CD4-positive, alpha-beta T cell treated with Interleukin-10 for 1 hour (primary cell): Measurements from ENCODE around the gene RASL11A.
A peak's percentile ranks its signal among the peaks of the same experiment; 100 is the strongest.
"Not testable (repeated sequence)": the region's sequence is repeated elsewhere in the genome, so short reads cannot be mapped to it uniquely, and the experiment has no call there.

Experiments
- DNase-seq: peaks from one replicate; pipeline ENCODE4 v3.0.0-alpha.2; 2020

Gene RASL11A, protein sequence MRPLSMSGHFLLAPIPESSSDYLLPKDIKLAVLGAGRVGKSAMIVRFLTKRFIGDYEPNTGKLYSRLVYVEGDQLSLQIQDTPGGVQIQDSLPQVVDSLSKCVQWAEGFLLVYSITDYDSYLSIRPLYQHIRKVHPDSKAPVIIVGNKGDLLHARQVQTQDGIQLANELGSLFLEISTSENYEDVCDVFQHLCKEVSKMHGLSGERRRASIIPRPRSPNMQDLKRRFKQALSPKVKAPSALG

DNA sequence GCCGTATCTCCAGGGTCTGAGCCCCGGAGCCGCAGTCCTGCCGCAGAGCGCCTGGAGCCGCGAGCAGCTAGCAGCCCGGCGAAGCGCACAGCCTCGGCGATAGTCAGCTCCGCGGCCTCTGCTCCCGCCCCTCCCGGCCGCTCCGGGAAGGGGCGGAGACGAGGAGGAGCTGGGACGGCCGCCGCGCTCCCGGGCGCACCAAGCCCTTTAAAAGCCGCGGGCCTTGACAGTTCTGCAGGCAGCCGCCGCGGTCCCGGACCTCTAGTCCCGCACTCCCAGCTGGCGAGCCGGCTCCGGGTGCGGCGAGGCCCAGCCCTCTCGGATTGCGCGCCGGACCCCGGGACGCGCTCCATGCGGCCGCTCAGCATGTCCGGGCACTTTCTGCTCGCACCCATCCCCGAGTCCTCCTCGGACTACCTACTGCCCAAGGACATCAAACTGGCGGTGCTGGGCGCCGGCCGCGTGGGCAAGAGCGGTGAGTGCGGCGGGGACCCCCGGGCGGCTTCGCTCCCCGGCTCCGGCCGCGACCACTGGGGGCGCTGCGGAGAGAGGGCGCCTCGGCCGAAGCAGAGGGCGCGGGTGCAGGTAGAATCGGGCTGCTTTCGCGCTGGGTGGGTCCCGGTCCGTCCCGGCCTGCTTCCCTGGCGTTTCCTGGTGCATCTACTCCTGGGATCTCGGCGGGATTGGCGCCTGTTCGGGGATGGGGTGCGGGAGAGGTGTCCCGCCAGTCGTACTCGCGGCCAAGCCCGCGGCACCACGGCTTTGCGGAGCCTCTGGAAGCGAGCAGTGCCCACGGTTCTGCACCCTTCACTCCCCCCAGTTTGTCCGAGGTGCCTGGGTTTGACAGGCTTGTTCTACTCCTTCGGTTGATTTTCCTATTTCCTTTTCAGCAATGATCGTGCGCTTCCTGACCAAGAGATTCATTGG is at the start of gene RASL11A:
Gene RASL11A, plus strand, starts transcription at position 237 of the 927 bp plus-strand sequence. Its CDS starts 115 bp downstream, at position 352.
- peak; percentile 74 for DNase-seq

DNA sequence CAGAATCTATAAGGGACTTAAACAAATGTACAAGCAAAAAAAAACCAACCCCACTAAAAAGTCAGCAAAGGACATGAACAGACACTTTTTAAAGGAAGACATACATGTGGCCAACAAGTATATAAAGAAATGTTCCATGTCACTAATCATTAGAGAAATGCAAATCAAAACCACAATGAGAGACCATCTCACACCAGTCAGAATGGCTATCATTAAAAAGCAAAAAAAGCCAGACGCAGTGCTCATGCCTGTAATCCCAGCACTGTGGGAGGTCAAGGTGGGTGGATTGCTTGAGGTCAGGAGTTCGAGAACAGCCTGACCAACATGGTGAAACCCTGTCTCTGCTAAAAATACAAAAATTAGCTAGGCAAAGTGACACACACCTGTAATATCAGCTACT is 48.5 kb upstream of the RASL11A start:
- not testable (repeated sequence) for DNase-seq

DNA sequence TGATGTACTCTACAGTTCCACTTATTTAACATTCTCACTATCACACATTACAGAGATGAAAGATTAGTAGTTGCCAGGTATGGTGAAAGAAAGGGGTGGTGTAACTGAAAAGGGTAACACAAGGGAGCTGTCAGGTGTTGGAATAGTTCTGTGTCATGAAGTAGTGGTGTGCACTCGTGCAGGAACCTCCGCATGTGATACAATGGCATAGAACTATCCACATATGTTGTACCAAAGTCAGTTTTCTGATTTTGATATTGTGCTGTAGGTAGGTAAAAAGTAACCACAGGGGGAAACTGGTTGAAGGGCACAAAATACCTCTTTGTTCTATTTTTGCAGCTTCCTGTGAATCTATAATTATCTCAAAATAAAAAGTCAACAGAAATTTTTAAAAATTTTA is 43.6 kb upstream of the RASL11A start:
- no peak for DNase-seq

DNA sequence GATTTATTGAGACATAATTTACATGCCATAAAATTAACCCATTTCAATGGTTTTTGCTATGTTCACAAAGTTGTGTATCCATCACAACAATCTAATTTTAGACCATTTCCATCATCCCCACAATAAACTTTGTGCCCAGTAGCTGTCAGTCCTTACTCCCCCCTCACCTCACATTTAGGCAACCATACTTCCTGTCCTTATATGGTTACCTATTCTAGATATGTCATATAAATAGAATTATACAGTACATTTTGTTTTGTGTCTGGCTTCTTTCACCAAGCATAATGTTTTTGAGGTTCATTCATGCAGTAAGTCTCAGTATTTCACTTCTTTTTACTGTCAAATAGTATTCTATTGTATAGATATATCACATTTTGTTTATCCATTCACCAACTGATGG is 42.5 kb upstream of the RASL11A start:
- no peak for DNase-seq

DNA sequence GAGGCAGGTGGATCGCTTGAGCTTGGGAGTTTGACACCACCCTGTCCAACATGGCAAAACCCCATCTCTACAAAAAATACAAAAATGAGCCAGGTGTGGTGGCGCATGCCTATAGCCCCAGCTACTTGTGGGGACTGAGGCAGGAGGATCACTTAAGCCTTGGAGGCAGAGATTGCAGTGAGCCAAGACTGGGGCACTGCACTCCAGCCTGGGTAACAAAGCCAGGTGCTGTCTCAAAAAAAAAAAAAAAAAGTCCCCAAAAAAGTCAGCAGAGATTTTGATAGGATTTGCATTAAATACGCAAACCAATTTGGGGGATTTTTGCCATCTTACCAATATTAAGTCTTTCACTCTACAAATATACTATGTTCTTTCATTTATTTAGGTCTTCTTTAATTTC is 41.0 kb upstream of the RASL11A start:
- DNase-seq = no peak

DNA sequence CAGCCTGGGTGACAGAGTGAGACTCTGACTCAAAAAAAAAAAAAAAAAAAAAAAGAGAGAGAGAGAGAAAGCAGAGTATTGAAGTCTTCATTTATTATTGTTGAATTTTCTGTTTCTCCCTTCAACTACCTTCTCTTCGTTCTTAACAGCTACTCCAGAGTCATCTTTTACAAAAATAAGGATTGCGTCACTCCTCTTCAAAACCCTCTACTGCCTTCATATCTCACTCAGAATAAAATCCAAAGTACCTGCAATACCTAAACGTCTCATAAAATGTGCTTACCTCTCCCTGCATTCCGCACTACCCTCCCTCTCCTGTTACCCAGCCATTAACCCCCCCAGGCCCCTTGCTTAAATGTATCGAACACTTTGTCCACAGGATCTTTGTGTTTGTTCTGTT is 36.7 kb upstream of the RASL11A start:
- DNase-seq = no peak

DNA sequence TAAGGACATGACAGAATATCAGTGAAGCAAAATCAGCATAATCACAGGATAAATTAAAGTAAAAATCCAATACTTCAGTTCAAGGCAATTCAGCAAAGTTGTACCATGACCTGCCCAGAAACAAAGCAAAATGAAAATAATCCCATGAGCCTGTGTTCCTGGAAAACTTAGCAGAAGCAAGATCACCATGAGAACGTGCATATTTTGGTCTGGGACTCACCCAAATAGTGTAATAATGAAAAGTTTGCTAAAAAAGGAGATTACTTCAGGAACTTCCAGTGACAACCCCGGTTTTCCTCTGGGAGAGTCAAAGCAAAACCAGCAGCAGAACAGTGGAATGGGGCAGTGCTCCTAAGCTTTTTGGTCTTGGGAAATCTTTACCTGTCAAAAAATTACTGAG is 34.2 kb upstream of the RASL11A start:
- no peak for DNase-seq

DNA sequence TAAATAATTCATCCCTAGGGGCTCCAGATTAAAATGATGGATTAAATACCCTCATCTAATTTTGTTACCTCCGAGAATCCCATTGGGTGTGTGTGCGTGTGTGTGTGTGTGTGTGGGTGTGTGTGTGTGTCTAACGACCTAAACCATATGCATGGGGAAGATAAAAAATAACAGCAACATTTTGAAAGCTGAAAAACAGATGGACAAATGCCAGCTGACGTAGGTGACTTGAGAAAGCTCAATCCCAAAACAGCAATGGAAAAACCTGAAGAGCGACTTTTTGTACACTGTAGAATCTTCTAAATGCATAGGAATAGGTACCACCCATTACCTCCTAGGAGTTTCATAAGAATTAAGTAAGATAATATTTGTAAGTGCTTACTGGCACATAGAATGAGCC is 27.9 kb upstream of the RASL11A start:
- DNase-seq = no peak

DNA sequence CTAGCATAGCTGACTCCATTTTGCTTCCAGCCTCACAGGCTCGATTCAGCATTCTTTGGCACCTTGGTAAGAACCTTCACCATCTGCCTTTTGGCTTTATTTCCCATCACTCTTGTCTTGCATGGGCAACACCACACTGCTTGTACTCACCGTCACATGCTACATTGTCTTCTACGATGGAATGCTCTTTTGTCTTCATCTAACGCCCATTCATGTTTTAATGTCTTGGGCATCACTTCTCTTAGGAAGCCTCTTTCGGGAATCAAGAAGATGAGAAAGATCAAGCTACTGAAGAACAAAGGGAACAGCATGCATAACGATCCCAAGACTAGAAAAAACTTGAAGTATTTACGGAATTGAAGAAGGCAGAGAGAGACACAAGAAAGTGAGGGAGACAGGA is 25.0 kb upstream of the RASL11A start:
- no peak for DNase-seq

DNA sequence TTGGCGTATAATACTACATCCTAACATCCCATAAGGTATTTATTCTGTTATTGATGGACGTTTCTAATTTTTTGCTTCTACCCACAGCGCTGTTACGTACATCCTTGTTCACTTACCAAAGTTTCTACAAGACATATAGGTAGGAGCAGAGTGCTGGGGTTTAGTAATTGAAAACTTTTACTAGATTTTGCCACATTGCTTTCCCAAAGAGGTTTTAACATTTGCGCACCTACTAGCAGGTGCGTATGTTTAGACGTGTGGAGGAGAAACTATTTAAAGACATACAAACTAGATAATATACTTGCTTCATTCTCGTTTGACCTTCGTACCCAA is 19.8 kb upstream of the RASL11A start:
- no peak for DNase-seq

DNA sequence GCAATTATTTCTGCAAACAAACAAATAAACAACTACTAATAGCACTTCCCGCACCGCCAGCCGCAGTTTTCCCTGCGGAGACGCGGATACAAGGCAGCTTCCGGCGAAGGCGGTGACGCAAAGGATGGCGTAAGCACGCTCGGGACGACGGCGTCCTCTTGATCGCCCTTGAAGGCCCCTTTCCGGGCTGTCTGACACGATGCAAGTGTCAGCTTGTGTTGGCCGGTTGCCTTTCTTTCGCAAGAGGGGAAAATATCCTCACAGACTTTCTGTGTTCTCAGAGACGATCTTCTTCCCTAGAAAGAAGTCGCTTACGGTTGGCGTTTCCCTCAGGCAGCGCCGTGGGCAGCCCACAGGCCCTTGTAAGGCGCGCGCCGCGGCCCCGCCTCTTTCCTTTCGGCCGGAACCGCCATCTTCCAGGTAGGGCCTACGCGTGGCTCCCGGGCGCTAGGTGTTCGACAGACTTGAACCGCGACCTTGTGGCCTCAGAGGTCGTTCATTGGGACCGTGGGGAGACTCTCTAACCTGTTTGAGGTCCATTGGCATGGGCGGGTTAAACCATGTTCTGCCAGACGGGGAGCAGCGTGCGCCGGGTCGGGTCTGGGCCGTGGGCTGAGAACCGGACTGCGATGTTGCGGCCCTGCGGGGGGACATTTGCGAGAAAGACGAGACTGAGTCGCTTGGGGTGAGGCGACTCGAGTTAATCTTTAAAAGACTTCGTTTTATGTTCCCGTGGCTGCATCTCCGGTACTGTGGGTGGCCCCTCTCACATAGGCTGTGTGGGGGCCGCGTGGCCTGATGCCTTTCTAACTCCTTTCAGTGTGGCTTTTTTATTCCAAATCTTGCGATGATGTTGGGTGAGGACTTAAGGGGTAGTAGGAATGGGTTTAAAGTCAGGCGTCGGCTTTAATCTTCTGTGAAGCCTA is 19.2 kb upstream of the RASL11A start, which contains the start of gene RPL21:
Gene RPL21, plus strand, starts transcription at position 393 of the 926 bp plus-strand sequence. CDS start 2,219 bp downstream, outside the sequence.
- DNase-seq = peak; percentile 92

DNA sequence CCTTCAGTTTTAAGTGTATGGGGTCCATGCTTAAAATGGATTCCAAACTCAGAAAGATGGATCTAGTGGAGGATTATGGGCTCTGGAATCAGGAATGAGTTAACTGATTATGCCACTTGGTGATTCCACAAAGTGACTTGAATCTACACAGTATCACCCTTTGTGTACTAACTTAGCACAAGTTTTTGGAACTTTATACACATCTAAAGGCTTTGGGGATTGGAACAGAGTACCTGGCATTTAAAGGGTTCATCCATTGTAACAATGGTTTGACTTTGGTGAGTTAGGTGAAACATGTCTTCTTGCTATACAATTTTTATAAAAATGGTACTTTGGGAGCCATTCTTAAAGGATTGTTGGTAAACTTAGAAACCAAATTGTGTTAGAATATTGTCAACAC is 18.2 kb upstream of the RASL11A start:
- DNase-seq = no peak

DNA sequence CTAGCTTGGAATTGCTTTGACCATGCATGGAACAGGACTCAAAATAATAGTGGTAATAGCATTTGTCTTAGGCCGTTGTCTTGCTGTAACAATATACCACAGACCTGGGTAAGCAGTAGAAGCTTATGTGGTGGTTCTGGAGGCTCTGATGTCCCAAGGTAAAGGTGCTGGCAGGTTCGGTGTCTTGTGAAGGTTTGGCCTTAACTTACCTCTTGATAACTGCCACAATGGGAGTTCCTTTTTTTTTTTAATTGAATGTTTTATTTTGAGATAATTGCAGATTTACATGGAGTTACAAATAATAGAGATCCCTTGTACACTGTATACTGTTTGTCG is 13.4 kb upstream of the RASL11A start:
- no peak for DNase-seq

DNA sequence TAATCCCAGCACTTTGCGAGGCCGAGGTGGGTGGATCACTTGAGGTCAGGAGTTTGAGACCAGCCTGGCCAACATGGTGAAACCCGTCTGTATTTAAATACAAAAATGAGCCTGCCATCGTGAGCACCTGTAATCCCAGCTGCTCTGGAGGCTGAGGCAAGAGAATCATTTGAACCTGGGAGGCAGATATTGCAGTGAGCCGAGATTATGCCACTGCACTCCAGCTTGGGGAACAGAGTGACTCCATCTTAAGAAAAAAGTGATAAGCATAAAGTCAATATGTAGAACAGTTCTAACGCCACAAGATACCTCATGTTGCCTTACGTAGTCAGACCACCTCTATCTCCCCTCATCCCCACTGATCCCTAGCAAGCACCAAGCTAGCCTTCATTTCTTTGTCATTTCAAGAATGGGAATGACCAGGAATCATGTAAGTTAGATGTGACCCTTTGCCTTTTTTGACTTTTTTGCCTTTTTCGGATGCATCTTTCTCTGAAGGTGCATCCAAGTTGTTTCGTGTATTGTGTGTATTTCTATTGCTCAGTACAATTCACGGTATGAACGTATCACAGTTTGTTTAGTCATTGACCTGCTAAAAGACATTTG is 12.9 kb upstream of the RASL11A start:
- no peak for DNase-seq

DNA sequence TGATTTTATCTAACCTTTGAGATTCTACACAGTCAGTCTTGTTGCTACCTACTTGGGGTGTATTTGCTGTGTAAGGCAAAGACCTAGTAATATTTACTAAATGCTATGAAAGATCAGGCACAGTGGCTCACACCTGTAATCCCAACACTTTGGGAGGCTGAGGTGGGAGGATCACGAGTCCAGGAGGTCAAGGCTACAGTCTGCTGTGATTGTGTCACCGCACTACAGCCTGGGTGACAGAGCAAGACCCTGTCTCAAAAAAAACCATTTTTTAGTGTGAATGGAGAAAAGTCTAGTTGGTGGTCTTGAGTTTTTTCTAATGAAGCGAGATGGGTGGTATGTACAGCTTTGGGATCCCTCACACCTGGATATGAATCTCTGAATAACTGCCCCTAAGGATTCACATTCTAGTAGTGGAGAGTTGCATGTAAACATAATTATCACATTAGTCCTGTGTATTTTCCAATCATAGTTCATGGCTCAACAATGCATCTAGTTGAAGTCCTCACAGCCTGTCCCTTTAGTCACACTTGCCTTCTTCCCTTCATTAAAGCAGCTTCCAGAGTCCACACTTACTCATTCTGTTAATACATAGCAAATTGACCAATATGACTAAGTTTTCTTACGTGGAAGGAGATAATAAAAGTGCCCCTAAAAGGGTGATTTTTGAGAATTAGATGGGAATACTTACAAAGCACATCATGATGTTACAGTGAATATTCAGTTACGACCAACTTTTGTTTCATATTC is 11.8 kb upstream of the RASL11A start:
- DNase-seq = no peak

DNA sequence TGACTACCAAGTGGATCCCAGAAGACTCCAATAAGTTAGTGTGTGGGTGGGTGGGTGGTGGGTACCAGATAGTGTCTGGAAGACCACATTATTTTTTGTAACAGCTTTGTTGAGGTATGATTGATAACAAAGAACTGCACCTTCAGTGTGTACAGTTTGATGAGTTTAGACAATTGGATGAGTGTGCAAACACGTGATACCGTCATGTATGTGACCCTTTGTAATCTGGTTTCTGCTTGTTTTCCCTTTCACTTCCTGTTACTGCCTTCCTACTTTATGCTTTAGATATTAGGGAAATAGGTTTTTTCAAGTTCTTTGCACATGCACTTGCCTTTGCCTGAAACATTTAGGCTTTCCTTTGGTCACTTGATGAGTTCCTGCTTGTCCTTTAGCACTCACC is 10.8 kb upstream of the RASL11A start:
- DNase-seq = no peak

DNA sequence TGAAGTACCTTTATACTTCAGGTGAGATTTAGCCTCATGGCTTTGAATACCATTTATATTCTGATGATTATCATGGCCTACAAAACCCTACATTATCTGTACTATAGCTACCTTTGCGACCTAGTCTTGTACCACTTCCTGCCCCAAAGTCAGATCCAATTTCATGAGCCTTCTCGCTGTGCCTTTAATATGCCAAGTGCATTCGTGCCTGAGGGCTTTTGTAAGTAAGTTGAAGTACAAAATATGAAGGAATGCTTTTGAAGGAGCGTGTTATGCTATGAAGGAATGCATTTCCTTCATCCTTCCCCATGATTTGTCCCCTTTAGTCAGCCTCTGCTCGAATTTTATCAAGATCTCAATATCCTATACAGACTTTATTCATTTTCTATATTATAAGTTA is 9.2 kb upstream of the RASL11A start:
- no peak for DNase-seq

DNA sequence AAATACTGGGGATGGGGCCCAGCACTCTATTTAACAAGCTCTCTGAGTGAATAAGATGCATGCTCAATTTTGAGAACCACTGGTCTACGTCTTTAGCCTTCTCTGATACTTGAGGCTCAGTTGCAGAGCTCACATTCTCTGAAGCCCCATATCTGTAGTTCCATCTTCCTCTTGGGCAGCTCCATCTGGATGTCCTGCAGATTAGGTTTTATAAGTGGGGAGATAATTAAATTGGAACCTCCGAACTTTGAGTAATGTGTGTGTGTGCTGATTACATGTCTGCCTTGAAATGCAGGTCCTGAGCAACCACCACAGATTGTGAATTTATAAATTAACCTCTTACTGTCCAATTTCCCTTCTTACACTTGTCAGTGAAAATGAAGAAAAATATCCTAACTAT is 7.2 kb upstream of the RASL11A start:
- DNase-seq = no peak

DNA sequence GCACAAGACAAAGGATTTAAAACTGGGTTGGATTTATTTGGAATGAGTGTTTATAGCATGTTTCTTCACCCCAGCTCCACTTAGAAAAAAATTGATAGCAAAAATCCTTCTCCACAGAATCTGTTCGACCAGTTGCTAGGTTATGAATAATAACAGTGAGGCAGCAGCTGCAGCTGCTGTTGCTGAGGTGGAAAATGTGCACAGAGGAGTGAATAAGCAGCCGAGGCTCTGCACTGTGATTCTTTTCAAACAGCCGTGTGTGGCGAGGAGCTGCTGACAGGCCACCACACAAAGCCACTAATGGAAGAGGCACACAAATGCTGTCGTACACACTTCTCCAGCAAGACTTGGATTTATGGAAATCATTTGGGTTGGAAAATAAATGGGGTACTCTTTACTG is 6.4 kb upstream of the RASL11A start:
- DNase-seq = no peak

DNA sequence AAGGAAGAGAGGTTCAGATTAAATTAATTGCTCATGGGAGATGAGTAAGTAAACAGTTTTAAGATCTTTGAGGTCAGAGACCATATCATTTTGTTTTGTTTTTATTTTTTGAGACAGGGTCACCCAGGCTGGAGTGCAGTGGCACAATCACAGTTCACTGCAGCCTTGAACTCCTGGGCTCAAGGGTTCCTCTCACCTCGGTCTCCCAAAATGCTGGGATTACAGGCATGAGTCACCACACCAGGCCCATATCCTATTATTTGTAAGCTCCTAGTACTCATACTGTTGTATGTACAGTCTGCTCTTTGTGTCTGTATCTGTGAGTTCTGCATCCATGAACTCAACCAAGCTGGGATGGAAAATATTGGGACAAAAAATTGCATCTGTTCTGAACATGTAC is 6.0 kb upstream of the RASL11A start:
- DNase-seq = no peak

DNA sequence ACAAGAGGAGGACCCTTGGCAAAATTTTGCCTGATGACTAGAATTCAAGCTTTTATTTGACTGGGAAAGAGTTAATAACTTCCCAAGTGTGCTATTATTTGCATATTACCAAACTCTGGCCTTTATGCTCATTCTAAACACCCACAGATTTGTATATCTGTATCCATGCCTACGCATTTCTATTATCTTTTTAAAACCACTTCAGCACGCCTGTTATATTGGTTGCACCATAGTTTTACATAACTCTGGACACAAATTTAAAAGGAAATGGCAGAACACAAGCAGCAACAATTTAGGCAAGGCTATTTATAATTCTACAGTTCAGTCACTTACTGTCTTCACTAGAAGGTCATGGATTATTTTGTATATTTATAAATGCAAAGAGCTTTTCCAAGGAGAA is 3.7 kb upstream of the RASL11A start:
- no peak for DNase-seq

DNA sequence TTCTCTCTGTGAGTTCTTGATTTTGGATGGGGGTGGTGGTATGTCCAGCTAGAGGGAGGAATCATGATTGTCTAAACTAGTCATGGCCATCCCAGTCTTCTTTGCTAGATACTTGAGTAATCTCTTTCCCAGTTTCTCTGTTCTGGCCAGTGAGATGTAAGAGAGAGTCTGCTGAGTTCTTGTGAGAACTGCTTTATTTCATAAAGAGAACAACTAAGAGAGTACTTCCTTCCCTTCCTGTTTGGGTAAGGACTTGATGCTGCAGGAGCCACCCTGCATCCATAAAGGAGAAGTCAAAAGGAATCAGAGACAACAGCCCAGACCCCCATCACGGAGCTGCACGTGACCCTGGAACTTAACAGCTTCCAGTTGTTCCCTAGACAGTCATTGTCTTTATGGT is 3.0 kb upstream of the RASL11A start:
- DNase-seq = no peak
